Activated effector memory CD4-positive, alpha-beta T cell treated with Interleukin-2 at 50 U/mL for 16 hours (primary cell): Measurements from ENCODE around the gene ATAD3B.
A peak's percentile ranks its signal among the peaks of the same experiment; 100 is the strongest.
"Not testable (repeated sequence)": the region's sequence is repeated elsewhere in the genome, so short reads cannot be mapped to it uniquely, and the experiment has no call there.

Experiments used
- DNase-seq: peaks from one replicate; pipeline ENCODE4 v3.0.0-alpha.2; 2020

The ATAD3B gene, protein sequence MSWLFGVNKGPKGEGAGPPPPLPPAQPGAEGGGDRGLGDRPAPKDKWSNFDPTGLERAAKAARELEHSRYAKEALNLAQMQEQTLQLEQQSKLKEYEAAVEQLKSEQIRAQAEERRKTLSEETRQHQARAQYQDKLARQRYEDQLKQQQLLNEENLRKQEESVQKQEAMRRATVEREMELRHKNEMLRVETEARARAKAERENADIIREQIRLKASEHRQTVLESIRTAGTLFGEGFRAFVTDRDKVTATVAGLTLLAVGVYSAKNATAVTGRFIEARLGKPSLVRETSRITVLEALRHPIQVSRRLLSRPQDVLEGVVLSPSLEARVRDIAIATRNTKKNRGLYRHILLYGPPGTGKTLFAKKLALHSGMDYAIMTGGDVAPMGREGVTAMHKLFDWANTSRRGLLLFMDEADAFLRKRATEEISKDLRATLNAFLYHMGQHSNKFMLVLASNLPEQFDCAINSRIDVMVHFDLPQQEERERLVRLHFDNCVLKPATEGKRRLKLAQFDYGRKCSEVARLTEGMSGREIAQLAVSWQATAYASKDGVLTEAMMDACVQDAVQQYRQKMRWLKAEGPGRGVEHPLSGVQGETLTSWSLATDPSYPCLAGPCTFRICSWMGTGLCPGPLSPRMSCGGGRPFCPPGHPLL

DNA sequence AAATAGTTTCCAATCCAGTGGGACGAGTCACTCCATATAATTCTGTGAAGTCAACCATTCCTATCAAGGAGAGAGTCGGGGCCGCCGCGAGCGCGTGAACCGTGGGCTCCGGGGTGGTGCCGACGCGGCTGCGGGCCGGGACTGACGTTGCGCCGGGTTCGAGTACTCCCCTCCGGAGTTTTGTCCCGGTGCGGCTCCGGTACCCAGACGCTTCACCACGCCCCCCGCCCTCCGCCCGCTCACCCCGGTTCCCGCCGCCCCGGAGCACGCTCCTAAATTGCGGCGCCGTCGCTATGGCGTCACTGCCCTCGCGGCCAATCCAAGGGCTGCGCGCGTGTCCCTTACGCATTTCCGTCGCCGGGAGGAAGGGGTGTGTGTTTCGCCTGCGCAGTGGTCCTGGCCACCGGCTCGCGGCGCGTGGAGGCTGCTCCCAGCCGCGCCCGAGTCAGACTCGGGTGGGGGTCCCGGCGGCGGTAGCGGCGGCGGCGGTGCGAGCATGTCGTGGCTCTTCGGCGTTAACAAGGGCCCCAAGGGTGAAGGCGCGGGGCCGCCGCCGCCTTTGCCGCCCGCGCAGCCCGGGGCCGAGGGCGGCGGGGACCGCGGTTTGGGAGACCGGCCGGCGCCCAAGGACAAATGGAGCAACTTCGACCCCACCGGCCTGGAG lies at the start of gene ATAD3B:
TSS of gene ATAD3B (plus strand) at position 377 of the 664 bp plus-strand sequence. CDS start at position 497, 120 bp downstream.
- DNase-seq = peak; percentile 80

GRCh38 chr1:1421907-1422464 lies 49.6 kb upstream of the ATAD3B start:
- no peak for DNase-seq

DNA sequence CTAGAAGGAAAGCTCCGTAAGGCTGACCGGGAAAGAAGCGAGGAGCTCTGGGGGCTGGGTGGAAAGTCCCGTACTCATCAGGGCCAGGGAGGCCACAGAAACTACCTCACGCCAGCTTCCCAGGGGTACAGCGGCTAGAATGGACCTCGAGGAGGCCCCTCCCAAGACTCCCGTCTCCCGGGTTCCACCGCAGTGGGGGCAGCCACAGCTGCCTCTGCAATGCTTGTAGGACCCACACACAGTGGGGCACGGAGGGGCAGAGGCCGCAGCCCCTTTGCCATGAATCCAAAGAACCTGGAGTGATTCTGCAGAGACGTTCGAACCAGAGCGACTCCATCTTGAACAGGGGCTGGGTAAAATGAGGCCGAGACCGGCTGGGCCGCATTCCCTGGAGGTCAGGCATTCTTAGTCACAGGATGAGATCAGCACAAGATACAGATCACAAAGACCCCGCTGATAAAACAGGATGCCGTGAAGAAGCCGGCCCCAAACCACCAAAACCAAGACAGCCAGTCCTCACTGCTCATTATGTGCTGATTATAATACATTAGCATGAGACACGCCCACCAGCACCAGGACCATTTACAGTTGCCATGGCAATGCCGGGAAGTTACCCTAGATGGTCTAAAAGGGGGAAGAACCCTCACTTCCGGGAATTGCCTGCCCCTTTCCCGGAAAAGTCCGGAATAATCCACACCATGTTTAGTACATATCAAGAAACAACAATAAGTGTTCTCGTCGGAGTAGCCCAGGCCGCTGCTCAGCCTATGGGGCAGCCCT lies 48.9 kb upstream of the ATAD3B start:
- no peak for DNase-seq

GRCh38 chr1:1423245-1423597 lies 48.3 kb upstream of the ATAD3B start:
- no peak for DNase-seq

DNA sequence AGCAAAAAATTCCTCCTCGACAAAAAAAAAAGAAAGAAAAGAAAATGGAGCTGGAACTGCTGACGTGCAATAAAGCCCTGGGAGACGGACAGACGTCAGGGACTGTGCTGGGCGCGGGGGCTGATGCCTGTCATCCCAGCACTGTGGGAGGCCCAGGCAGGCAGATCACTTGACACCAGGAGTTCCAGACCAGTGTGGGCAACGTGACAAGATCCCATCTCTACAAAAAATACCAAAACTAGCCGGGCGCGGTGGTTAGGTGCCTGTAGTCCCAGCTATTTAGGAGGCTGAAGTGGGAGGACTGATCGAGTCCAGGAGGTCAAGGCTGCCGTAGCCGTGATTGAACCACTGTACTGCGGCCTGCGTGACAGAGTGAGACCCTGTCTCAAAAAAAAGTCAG lies 46.9 kb upstream of the ATAD3B start:
- no peak for DNase-seq

DNA sequence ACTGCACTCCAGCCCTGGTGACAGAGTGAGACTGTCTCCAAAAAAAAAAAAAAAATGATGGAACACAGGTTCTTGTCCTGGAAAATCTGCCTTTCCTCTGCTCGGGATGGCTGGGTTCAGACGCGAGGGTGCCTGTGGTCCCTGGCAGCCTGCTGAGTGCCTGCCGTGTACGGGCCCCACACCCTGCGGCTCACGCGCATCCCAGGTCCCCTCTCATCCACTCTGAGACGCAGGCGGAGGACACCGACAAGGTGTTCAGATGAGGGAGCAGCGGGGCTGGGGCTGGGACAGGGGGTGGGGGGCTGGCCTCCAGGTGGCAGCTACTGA lies 46.2 kb upstream of the ATAD3B start:
- no peak for DNase-seq

DNA sequence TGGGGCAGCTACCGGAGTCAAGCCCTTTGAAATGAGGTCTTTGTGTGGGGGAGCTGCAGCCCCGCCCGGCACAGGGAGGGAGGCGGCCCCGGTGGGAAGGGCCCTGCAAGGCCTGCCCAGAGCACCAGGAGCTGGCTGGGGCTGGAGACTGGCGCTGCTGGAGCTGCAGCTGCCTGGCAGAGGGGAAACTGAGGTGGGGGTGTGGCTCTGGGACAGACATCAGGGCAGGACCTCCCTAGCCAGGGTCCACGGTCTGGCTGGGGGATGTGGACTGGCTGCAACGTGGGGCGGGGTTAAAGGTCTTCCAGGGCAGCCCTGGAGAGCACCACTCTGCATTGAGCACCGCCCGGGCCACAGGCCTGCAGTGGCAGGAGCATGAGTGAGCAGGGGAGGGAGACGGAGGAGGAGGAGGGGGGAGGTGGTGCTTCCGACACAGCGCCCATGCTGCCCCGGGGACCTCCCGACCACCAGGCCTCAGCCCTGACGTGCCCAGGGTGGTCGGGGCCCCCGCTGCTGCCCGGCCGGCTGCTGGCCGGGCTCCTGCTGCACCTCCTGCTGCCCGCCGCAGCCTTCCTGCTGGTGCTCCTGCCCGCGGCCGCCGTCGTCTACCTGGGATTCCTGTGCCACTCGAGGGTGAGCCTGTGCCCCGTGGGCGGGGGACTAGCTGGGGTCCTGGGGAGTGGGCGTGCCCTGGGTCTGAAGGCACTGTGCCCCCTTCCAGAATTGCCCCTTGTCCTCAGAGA lies 45.6 kb upstream of the ATAD3B start:
- DNase-seq = no peak

GRCh38 chr1:1426496-1427105 lies 45.0 kb upstream of the ATAD3B start:
- DNase-seq = no peak

DNA sequence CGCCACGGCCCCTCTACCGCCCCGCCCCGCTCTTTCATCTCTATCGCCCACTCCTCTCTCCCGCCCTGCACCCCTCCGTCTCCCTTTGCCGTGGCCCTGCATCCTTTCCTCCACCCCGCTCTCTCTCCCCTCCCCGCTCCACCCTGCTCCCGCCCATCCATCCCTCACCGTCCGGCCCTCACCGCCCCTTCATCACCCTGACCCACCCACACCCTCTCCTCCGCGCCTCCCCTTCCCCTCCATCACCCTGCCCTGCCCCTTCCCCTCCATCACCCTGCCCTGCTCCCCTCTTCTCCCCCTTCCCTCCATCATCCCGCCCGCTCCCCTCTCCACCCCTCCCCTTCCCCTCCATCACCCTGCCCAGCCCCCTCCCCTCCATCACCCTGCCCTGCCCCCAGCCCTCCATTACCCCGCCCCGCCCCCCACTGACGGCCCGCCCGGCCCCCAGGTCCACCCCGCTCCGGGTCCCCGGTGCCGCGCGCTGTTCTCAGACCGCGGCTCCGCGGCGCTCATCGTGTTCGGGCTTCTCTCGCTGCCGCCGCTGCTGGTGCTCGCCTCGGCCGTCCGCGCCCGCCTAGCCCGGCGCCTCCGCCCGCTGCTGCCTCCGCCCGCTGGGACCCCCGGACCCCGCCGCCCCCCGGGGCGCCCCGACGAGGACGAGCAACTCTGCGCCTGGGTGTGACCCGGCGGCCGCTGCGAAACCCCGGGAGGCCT lies 44.3 kb upstream of the ATAD3B start:
- DNase-seq = no peak

DNA sequence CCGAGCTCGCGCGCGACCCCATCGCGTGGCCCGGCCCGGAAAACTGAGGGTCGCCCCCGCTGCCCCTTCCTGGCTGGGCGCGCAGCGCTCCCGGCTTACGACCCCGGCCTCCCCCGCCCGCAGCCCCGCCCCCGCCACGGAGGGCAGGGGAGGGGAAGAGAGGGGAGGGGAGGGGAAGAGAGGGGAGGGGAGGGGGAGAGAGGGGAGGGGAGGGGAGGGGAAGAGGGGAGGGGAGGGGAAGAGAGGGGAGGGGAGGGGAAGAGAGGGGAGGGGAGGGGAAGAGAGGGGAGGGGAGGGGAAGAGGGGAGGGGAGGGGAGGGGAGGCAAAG lies 43.8 kb upstream of the ATAD3B start:
- DNase-seq = no peak

GRCh38 chr1:1428174-1428573 lies 43.4 kb upstream of the ATAD3B start:
- no peak for DNase-seq

GRCh38 chr1:1428967-1429366 lies 42.6 kb upstream of the ATAD3B start:
- DNase-seq = not testable (repeated sequence)

GRCh38 chr1:1429671-1430073 lies 41.9 kb upstream of the ATAD3B start:
- DNase-seq = no peak

- DNase-seq = no peak
Observed at GRCh38 chr1:1430114-1430982, 41.2 kb upstream of the ATAD3B start.

- DNase-seq = no peak
Observed at GRCh38 chr1:1430992-1431844, 40.3 kb upstream of the ATAD3B start.

GRCh38 chr1:1431845-1432273 lies 39.7 kb upstream of the ATAD3B start:
- no peak for DNase-seq

GRCh38 chr1:1432274-1432950 lies 39.2 kb upstream of the ATAD3B start:
- no peak for DNase-seq

- no peak for DNase-seq
Observed at GRCh38 chr1:1432951-1433803, 38.4 kb upstream of the ATAD3B start.
